ENCODE data around the gene VEZF1. TPM values are rescaled to one million over a fixed set of nuclear protein-coding genes. Genes with fewer than 3 reads are reported as not detected.
"Not testable (repeated sequence)": the region's sequence is repeated elsewhere in the genome, so short reads cannot be mapped to it uniquely, and the experiment has no call there.

VEZF1 gene
- total and polyA plus RNA-seq, 2 donors (not counting 3 experiments of a cell fraction or from before 2014, with no cell fraction given), result 27.8 to 59.0 TPM

DNA sequence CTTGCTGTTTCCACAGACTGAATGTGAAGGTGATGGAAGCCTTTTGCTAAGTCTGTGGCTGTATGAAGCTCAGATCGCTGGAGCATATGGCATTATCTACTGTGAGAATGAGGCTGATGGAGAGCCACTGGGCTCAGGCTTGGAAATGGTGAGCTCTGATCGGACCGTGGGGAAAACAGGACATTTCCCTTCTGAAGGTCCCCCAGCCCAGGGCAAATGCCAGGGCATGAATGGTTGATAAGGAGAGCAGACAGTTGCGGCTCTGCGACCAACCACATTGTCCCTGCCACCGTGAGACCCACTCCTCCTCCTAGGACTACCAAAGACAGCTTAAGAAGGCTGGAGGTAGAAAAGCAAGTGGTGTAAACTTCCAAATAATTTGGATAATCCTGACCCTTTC is 28.1 kb downstream of the VEZF1 start:
- Histone ChIP-seq H3K9me1 (replicated peaks; ENCODE audit: control insufficient read depth, extremely low read depth, insufficient read depth, low read length) (no peaks in the 10 kb centered on the region), H3K4me3 (replicated peaks in 1 of 3; ENCODE audit: insufficient read depth in 1 of 3, low read depth in 1 of 3, low read length in 3 of 3) (no peak overlapping the region), H3K9ac (replicated peaks; ENCODE audit: extremely low read depth, insufficient read depth, low read length) (no peak overlapping the region), H3K27me3 (ENCODE audit: control insufficient read depth in 2 of 2, insufficient read depth in 2 of 2, low read length in 2 of 2) (peaks cover 2 to 7% of the 10 kb centered on the region in 2 experiments), H4K20me1 (replicated peaks; ENCODE audit: control insufficient read depth, extremely low read depth, insufficient read depth, low read length) (no peaks in the 10 kb centered on the region), H3K27ac (ENCODE audit: insufficient read depth, low read depth, low read length) (no peak overlapping the region), H3K36me3 (ENCODE audit: control insufficient read depth in 2 of 2, extremely low read depth in 1 of 2, insufficient read depth in 2 of 2, low read length in 2 of 2) (no peaks in the 10 kb centered on the region), H2AFZ (ENCODE audit: low read depth, low read length) (no peak overlapping the region), H3K79me2 (ENCODE audit: control insufficient read depth, insufficient read depth, low read length) (no peaks in the 10 kb centered on the region), H3K4me2 (ENCODE audit: insufficient read depth, low read length) (no peak overlapping the region), H3K9me3 (replicated peaks; ENCODE audit: control insufficient read depth, insufficient read depth, low read length) (no peaks in the 10 kb centered on the region), H3K4me1 (ENCODE audit: control insufficient read depth, extremely low read depth, insufficient read depth, low read length) (peaks cover 4% of the 10 kb centered on the region)
- no peak for TF ChIP-seq FOS (IDR thresholded peaks at IDR 0.05; ENCODE audit: borderline replicate concordance, insufficient read depth, low read length)
- no peak for TF ChIP-seq MYC (IDR thresholded peaks at IDR 0.05; ENCODE audit: low read depth, low read length)
- TF ChIP-seq POLR2AphosphoS5 (IDR thresholded peaks at IDR 0.05; ENCODE audit: insufficient read depth, low read depth, low read length), result no peak
- TF ChIP-seq EZH2 (IDR thresholded peaks at IDR 0.05; ENCODE audit: borderline replicate concordance, low read depth, low read length, severe bottlenecking), result no peak
- no peak for TF ChIP-seq JUN (IDR thresholded peaks at IDR 0.05; ENCODE audit: borderline replicate concordance, insufficient read depth, insufficient read length, low read depth)
- TF ChIP-seq, protein P1, sequence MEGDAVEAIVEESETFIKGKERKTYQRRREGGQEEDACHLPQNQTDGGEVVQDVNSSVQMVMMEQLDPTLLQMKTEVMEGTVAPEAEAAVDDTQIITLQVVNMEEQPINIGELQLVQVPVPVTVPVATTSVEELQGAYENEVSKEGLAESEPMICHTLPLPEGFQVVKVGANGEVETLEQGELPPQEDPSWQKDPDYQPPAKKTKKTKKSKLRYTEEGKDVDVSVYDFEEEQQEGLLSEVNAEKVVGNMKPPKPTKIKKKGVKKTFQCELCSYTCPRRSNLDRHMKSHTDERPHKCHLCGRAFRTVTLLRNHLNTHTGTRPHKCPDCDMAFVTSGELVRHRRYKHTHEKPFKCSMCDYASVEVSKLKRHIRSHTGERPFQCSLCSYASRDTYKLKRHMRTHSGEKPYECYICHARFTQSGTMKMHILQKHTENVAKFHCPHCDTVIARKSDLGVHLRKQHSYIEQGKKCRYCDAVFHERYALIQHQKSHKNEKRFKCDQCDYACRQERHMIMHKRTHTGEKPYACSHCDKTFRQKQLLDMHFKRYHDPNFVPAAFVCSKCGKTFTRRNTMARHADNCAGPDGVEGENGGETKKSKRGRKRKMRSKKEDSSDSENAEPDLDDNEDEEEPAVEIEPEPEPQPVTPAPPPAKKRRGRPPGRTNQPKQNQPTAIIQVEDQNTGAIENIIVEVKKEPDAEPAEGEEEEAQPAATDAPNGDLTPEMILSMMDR (IDR thresholded peaks at IDR 0.05; ENCODE audit: extremely low read depth in 1 of 2, insufficient read depth in 1 of 2, low read depth in 1 of 2, low read length in 2 of 2), result no peak
- TF ChIP-seq, protein P2, sequence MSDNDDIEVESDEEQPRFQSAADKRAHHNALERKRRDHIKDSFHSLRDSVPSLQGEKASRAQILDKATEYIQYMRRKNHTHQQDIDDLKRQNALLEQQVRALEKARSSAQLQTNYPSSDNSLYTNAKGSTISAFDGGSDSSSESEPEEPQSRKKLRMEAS (IDR thresholded peaks at IDR 0.05; ENCODE audit: insufficient read depth, insufficient read length), result no peak
- no peak for TF ChIP-seq GATA2 (IDR thresholded peaks at IDR 0.05; ENCODE audit: insufficient read depth, insufficient read length, low read depth, low read length)
- no peak for TF ChIP-seq POLR2A (IDR thresholded peaks at IDR 0.05; ENCODE audit: low read depth, low read length)
- intact Hi-C loops (cut with micrococcal nuclease) (no loop called here), dilution Hi-C loops (cut with MboI; ENCODE audit: extremely low pct_ligation_motif_present, low sequenced_read_pairs) (no loop called here)
- FAIRE-seq, result no peak
- no TSS peak for BruUV-seq (replicated peaks)
- ChIA-PET POLR2A (no interaction called here), CTCF (interaction anchor here (1.1 to 1.6 kb wide), 3 partner anchors 40 to 84 kb away, joined by 3 to 5 read pairs (median 4); no protein-coding TSS in a partner anchor)
- DNase-seq (ENCODE audit: low read depth, low spot score), result no peak

DNA sequence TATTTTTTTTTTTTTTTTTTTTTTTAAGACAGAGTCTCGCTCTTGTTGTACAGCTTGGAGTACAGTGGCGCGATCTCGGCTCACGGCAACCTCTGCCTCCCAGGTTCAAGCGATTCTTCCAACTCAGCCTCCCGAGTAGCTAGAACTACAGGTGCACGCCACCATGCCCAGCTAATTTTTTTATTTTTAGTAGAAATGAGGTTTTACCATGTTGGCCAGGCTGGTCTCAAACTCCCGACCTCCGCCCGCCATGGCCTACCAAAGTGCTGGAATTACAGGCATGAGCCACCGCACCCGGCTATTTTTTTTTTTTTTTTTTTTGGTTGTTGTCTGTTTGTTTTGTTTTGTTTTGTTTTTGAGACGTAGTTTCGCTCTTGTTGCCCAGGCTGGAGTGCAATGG is 29.7 kb downstream of the VEZF1 start:
- FAIRE-seq; BruUV-seq (replicated peaks); H3K9me1 ChIP-seq (replicated peaks; ENCODE audit: control insufficient read depth, extremely low read depth, insufficient read depth, low read length); H3K9ac ChIP-seq (replicated peaks; ENCODE audit: extremely low read depth, insufficient read depth, low read length); DNase-seq (ENCODE audit: low read depth, low spot score); H2AFZ ChIP-seq (ENCODE audit: low read depth, low read length); H4K20me1 ChIP-seq (replicated peaks; ENCODE audit: control insufficient read depth, extremely low read depth, insufficient read depth, low read length); H3K36me3 ChIP-seq (ENCODE audit: control insufficient read depth in 2 of 2, extremely low read depth in 1 of 2, insufficient read depth in 2 of 2, low read length in 2 of 2); H3K4me2 ChIP-seq (ENCODE audit: insufficient read depth, low read length); H3K27ac ChIP-seq (ENCODE audit: insufficient read depth, low read depth, low read length); H3K79me2 ChIP-seq (ENCODE audit: control insufficient read depth, insufficient read depth, low read length); POLR2A ChIA-PET; H3K9me3 ChIP-seq (replicated peaks; ENCODE audit: control insufficient read depth, insufficient read depth, low read length); CTCF ChIA-PET; intact Hi-C loops (cut with micrococcal nuclease); dilution Hi-C loops (cut with MboI; ENCODE audit: extremely low pct_ligation_motif_present, low sequenced_read_pairs); H3K4me3 ChIP-seq (replicated peaks in 1 of 3; ENCODE audit: insufficient read depth in 1 of 3, low read depth in 1 of 3, low read length in 3 of 3); H3K27me3 ChIP-seq (ENCODE audit: control insufficient read depth in 2 of 2, insufficient read depth in 2 of 2, low read length in 2 of 2): not testable (repeated sequence)
- peaks cover 12% of the 10 kb centered on the region for H3K4me1 ChIP-seq (ENCODE audit: control insufficient read depth, extremely low read depth, insufficient read depth, low read length)

Measured in endothelial cell of umbilical vein (primary cell).